Measurements from ENCODE around the gene AP1M1. TPM values are rescaled to one million over a fixed set of nuclear protein-coding genes. Genes with fewer than 3 reads are reported as not detected.

The AP1M1 gene
- total RNA-seq, 4 donors from 2014 or later: 52.0 to 83.0 (median 56.3) TPM

GRCh38 chr19:16155128-16155527, 42.6 kb upstream of the AP1M1 start:
- DNase-seq: no peak
- H3K36me3 ChIP-seq: no peaks in the 10 kb centered on the region
- H3K9me3 ChIP-seq: no peaks in the 10 kb centered on the region
- no peak overlapping the region for H3K27ac ChIP-seq
- no peaks in the 10 kb centered on the region for H3K27me3 ChIP-seq
- H3K4me3 ChIP-seq (replicated peaks in 1 of 3): no peak overlapping the region
- WGBS, 2 donors: 85 to 88% methylated on average over 1 of the region's 1 CpG
- H3K4me1 ChIP-seq: no peaks in the 10 kb centered on the region
- intact Hi-C loops (cut with DNase I): no loop called here
- TF ChIP-seq CTCF (IDR thresholded peaks at IDR 0.05) (no peak), POLR2A (IDR thresholded peaks at IDR 0.05) (no peak)

GRCh38 chr19:16156904-16157303, 40.8 kb upstream of the AP1M1 start:
- 77 to 78% methylated on average over 6 of the region's 6 CpGs for WGBS, 2 donors
- TF ChIP-seq CTCF (IDR thresholded peaks at IDR 0.05): no peak
- TF ChIP-seq POLR2A (IDR thresholded peaks at IDR 0.05): no peak

GRCh38 chr19:16157601-16158000, 40.1 kb upstream of the AP1M1 start:
- intact Hi-C loops (cut with DNase I): no loop called here
- no peaks in the 10 kb centered on the region for H3K27me3 ChIP-seq
- H3K4me3 ChIP-seq (replicated peaks in 1 of 3): no peak overlapping the region
- H3K27ac ChIP-seq: no peak overlapping the region
- no peak for DNase-seq
- no peaks in the 10 kb centered on the region for H3K9me3 ChIP-seq
- TF ChIP-seq POLR2A (IDR thresholded peaks at IDR 0.05) (no peak), CTCF (IDR thresholded peaks at IDR 0.05) (no peak)
- WGBS, 2 donors: 78 to 90% methylated on average over 6 to 7 of the region's 10 CpGs
- no peaks in the 10 kb centered on the region for H3K4me1 ChIP-seq
- H3K36me3 ChIP-seq: no peaks in the 10 kb centered on the region

More at GRCh38 chr19:16156904-16157303, 40.8 kb upstream of the AP1M1 start:
- intact Hi-C loops (cut with DNase I): no loop called here
- no peak overlapping the region for H3K4me3 ChIP-seq (replicated peaks in 1 of 3)
- H3K27ac ChIP-seq: no peak overlapping the region
- H3K4me1 ChIP-seq: no peaks in the 10 kb centered on the region
- no peaks in the 10 kb centered on the region for H3K36me3 ChIP-seq
- no peaks in the 10 kb centered on the region for H3K9me3 ChIP-seq
- no peak for DNase-seq
- H3K27me3 ChIP-seq: no peaks in the 10 kb centered on the region

GRCh38 chr19:16159655-16160054, 38.1 kb upstream of the AP1M1 start:
- Histone ChIP-seq H3K9me3 (no peaks in the 10 kb centered on the region), H3K27ac (no peak overlapping the region), H3K4me1 (no peaks in the 10 kb centered on the region), H3K36me3 (no peaks in the 10 kb centered on the region), H3K4me3 (replicated peaks in 1 of 3) (no peak overlapping the region), H3K27me3 (no peaks in the 10 kb centered on the region)
- intact Hi-C loops (cut with DNase I): no loop called here
- TF ChIP-seq POLR2A (IDR thresholded peaks at IDR 0.05) (no peak), CTCF (IDR thresholded peaks at IDR 0.05) (no peak)
- no peak for DNase-seq
- WGBS, 2 donors: 80 to 88% methylated on average over 5 of the region's 5 CpGs

GRCh38 chr19:16160445-16160942, 37.2 kb upstream of the AP1M1 start:
- Histone ChIP-seq H3K36me3 (no peaks in the 10 kb centered on the region), H3K9me3 (no peaks in the 10 kb centered on the region), H3K27ac (no peak overlapping the region), H3K4me1 (no peaks in the 10 kb centered on the region), H3K27me3 (no peaks in the 10 kb centered on the region), H3K4me3 (replicated peaks in 1 of 3) (no peak overlapping the region)
- intact Hi-C loops (cut with DNase I): no loop called here
- 53 to 84% methylated on average over 4 to 6 of the region's 6 CpGs for WGBS, 2 donors
- TF ChIP-seq CTCF (IDR thresholded peaks at IDR 0.05): no peak
- TF ChIP-seq POLR2A (IDR thresholded peaks at IDR 0.05): no peak
- no peak for DNase-seq

Data from thyroid gland (tissue), 4 donors.